ENCODE data around the gene SSRP1.

DNA sequence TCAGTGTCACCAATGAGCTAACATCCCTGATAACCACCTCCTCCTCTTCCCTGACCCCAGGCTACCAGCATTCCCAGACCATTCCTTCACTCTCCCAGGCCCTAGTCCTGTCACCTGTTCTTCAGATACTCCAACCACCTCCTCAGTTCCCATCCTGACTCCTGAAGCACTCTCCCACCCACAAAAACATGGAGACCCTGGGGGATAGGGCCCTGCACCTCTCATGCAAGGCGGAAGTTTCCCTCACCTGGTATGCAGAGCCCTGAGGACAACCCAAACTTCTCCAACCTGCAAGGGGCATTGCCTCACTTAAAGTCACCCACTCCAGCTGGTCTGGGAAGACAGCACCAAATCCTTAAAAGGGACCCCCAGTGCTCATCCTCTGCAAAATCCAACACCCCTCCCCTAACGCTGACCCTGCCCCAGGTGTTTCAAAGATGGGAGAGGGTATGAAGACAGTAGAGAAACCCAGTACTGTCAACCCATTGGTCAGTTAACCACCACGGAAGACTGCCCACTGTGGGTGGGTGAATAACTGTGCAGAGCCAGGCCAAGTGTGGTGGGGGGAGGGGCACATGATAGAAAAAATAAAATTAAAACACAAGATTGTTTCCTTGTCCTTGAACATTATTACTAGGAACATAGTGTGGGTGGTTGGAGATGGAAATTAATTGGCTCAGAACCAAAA is 12.4 kb downstream of the SSRP1 start:
- TF ChIP-seq CTCF (conservative IDR thresholded peaks at IDR 0.05; ENCODE audit: low read depth, low read length) (no peak), USF2 (IDR thresholded peaks at IDR 0.05; ENCODE audit: low read depth, low read length) (no peak), NFE2L2 (IDR thresholded peaks at IDR 0.05; ENCODE audit: low read depth, low read length) (no peak), MAFK (IDR thresholded peaks at IDR 0.05; ENCODE audit: low read depth, low read length) (no peak), CEBPB (IDR thresholded peaks at IDR 0.05; ENCODE audit: low read depth, low read length) (no peak)
- TF ChIP-seq, protein P1, sequence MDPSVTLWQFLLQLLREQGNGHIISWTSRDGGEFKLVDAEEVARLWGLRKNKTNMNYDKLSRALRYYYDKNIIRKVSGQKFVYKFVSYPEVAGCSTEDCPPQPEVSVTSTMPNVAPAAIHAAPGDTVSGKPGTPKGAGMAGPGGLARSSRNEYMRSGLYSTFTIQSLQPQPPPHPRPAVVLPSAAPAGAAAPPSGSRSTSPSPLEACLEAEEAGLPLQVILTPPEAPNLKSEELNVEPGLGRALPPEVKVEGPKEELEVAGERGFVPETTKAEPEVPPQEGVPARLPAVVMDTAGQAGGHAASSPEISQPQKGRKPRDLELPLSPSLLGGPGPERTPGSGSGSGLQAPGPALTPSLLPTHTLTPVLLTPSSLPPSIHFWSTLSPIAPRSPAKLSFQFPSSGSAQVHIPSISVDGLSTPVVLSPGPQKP (IDR thresholded peaks at IDR 0.05; ENCODE audit: borderline replicate concordance, low read depth, low read length) = no peak
